ENCODE data around the gene KSR2.

Gene KSR2

DNA sequence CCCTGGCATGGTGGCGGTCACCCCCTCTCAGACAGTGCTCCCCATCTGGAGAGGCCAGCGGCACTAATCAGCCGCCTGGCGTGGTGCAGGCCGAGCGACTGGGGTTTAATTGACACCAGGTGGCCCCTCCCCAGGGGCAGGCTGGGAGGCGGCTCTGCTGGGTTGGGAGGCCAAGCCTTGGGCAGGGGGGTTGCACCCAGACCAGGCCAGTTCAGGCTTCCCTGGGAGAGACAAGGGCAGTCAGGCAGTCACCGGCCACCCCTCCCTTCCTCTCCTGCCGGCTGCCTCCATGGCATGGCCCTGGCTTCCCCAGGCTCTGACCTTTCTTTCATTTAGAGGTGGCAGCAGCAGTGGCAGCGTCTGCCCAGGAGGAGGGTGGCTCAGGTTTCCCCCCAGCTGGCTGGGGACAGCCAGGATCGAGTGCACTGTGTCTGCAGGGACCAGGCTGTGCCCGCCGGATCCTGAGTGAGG is 529.2 kb downstream of the KSR2 start:
- ATAC-seq, result no peak

DNA sequence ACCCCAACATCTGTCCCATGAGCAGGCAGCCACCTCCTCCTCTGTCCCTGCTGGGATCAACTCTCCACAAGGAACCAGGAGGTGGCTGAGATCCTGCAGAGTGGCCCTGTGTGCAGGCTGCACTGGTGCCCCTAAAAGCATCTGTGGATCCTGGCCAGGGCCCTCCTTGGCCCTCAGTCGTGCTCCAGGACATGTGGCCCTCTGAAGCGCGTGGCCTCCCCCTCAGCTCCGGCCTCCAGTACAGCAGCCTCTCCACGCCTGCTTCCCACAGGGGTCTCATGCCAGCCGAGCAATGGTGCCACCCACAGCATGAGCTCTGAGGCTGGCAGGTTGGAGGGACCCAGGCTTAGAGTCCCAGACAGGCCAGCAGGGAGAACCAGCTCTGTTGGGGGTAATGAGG is 530.0 kb downstream of the KSR2 start:
- ATAC-seq, result no peak

DNA sequence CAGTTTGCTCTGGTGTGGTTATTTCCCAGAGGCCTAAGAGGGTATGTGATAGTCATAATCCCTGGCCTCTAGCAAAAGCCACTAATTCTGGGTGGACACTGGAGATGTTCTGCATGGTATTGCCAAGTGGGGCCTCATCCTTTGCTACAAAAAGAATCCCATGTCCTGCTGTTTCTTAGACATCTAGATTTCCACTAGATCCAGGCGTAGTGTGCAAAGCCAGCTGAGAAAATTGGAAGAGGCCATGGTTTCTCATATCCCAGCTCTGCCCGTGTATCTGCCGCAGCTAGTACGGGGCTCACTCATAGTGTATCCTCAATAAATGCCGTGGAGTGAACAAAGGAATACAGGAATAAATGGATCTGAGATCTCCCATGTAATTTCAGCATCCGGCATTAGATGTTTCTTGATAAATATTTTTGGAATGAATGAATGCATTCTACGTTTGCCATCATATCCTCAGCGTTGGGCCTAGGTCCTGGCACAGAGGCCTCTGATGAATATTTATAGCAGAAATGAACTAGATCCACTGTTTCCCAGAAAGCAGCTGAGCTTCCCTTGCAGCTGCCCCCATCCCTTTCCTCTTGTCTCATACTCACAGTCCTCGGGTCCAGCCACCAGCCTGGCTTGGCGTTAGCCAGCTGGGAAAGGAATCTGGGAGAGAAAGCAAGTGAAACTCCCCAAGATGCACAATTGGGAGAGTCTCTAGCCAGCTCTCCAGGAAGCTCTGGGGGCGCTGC is 531.1 kb downstream of the KSR2 start:
- ATAC-seq, result no peak

DNA sequence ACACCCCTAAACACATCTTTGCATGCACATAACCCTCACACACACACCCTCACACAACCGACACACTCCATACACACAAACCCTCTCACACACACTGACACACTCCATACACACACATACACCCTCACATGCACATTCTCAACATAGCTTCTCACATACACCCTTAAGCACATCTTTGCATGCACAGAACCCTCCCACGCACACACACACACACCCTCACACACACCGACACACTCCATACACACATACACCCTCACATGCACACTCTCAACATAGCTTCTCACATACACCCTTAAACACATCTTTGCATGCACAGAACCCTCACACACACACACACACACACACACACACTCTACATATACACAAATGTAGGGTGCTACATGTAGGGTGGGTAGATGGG is 534.9 kb downstream of the KSR2 start:
- no peak for ATAC-seq

DNA sequence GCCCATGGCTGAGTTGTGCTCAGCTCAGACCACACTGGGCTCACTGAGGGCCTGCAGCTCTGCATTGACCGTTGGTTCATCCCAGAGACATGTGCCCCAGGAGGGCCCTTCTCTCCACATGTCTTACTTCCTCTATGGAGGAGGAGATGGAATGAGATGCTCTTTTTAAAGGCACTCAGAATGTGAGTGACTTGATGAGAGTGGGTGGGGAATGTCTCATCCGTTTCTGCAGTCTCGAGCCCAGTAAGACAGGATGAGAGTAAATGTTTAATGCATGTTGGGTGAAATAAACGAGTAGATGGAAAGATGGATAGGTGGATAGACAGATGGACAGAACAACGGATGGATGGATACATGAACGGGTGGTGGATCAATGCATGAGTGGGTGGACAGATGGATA is 538.5 kb downstream of the KSR2 start:
- no peak for ATAC-seq

DNA sequence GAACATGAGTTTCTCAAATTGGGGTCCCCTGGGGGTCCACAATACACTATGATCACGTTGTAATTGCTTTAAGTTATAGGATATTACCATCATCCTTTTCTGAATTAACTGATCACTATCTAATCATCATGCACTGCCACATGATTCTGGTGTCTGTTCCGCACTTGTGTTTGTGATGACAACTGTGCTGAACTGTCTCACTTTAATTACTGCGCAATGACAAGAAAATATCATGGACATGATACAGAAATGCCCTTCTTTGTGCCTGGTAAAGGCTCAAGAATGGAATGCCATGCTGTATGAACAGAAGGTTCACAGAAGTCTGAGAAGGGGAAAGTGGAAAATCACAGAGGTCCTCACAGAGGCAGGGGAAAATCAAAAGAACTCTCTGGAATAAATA is 541.6 kb downstream of the KSR2 start:
- no peak for ATAC-seq

DNA sequence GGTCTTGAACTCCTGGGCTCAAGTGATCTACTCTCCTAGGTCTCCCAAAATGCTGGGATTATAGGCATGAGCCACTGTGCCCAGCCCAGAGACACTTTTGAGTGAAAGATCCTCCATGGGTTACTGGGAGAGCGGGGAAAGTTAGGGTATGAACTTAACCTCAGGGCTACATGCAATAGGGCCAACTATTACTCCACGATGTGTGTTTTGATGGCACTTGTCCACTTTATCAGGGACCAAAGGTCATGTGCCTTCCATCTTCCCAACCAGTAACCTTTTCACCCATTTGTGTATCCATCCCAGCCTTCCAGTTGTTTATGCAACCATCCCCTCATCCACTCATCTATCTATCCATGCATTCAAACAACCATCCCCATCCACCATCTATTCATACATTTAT is 546.8 kb downstream of the KSR2 start:
- no peak for ATAC-seq

DNA sequence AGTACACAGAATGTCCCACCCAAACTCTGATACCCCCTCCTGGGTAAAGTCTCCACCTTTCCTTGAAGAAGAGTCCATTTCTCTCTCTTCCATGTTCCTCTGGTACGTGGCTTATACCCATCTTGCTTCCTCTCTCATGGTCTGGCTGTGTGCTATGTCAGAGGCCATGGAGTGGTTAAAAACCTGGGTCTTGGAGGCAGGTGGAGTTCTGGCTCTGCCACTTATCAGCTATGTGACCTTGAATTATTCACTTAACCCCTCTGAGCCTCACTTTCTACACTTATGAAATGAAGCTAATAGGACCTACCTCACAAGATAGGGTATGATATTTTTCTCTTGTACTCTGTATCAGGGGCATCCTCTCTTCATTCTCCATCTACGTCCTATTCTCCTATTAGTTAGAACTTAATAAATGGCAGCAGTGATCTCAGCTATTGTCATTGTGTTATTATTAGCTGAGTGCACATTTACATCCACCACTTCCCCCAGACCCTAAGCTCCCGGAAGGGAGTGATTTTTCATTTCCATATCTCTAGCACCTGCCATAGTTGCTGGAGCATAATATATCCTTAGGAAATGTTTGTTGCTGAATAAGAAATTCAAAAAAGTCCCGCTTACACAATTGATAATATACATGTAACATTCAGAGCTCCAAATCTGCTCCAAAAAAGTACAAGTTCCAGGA is 547.6 kb downstream of the KSR2 start:
- ATAC-seq, result no peak

DNA sequence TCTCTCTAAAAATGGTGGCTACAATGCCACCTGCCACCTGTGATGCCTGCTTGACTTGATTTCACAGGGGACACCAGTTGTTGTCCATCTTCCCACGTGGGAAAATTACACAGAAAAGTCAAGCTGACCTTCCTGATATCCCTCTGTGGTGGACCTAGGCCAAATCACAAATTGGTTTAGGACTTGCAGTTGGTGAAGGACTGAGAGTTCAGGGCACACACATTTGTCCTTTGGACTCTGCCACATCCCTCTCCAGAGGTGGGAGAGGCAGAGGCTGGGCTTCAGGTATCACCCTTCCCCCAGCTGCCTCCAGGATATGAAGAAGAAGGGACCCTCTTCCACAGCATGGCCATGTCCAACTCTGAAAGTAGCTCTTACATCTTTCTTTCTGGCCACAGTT is 551.8 kb downstream of the KSR2 start:
- no peak for ATAC-seq

DNA sequence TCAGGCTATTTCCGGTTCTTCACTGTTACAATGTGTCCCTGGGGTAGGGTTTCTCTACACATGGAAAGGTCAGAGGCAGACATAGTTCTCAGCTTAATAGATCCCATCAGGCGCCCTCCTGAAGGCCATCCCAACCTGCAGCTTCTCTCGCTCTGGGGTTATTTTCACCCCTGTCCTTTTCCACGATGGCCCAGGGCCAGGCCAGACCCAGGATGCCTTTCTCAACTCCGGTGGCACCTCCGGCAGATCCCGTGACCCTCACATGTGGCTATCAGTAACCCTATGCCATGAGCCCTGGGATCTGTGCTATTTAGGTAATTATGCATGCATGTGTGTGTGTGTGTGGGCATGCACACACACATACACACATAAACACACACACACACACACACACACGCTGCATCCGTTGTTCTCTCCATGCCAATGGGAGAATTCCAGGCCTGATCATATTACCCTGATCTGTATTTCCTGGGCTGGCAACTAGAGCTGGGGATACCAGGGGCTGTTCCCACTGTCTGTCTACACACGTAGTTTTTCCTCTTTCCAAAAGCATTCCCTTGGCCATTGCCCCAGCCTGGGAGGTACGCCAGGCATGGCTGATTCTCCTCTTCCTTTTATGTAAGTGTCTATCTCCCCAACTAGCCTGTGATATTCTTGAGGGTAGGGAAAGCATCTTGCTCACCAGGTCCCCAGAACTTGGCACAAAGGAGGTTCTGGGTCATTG is 556.2 kb downstream of the KSR2 start:
- no peak for ATAC-seq

DNA sequence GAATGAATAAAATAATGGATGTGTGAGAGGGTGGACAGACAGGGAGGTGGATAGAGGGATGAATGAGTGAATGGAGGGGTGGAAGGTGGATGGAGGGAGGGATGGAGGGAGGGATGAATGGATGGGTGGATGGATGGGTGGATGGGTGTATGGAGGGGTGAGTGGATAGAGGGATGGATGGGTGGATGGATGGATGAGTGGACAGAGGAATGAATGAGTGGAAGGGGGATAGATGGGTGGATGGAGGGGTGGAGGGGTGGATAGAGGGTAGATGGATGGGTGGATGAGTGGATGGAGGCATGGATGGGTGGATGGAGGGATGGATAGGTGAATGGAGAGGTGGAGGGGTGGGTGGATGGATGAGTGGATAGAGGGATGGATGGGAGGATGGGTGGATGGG is 559.5 kb downstream of the KSR2 start:
- no peak for ATAC-seq

DNA sequence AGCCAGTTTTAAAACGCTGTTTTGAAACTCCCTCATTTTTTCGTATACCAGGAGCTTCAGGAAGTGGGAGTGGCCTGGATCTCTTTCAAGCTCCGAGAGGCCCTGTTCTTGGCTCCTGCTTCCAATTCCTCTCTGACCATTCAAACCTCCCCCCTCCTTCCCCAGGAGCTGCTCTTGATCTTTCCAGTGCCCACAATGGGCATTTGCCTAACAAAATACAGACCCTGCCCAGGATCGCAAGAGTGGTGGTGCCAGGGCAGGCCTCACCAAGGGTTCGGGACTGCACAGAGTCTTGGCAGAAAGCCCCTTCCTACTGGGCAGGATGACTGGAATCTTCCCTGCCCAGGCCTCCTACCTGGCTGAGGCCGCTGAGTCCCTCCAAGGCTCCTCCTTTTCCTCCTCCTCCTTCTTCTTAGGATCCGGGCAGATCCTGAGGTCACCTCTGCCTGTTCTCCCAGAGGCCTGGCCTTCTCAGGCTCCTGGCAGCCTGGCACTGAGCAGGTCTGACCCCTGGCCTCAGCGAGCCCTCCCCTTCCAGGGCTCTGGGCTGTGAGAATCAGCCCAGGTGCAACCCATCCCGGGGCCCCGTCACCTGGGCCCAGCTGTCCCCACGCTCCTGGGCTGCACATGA is 560.5 kb downstream of the KSR2 start:
- ATAC-seq, result no peak

DNA sequence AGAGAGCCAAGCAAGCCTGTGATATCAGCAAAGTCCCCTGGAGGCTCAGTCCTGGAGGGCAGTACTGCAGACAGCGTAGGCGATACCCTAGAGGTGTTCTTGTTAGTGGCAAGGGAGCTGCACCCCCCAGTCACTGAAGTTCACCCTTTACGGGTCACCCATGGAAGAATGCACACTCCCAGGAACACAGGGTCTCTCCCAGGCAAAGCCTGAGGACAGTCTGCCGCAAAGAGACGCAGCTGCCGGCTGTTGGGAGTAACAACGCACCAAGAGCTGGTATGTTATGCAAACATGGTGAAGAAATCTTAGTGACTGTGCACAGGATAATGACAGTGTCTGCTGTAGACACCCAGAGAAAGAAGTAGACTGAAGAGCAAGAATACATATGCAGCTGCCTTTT is 563.9 kb downstream of the KSR2 start:
- no peak for ATAC-seq

DNA sequence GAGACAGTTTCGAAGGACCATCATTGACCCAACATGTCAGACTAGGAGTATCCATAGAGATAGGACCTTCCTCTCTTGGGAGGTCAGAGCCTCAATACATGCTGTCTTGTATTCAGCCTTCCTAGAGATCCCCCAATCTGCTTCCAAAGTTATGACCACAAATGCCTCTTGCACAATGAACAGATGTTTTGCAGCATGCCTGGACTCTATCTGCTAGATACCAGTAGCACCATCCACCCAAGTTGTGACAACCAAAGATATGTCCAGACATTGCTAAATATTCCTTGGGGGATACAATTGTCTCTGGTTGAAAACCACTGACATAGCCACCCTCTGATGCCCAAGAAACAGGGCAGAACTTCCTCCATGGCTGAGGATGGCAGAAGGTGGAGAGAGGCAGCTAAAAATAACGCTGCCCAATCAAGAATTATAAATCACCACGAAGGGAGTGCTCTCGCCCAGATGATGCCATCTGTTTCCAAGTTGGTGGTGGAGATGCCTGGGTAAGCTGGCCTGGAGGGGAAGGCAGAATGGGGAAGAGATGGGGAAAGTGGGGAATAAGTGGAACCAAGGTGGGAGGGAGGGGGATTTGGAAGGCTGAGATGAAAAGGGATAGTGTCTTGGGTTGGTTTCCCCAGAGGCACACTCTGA is 564.5 kb downstream of the KSR2 start:
- no peak for ATAC-seq

DNA sequence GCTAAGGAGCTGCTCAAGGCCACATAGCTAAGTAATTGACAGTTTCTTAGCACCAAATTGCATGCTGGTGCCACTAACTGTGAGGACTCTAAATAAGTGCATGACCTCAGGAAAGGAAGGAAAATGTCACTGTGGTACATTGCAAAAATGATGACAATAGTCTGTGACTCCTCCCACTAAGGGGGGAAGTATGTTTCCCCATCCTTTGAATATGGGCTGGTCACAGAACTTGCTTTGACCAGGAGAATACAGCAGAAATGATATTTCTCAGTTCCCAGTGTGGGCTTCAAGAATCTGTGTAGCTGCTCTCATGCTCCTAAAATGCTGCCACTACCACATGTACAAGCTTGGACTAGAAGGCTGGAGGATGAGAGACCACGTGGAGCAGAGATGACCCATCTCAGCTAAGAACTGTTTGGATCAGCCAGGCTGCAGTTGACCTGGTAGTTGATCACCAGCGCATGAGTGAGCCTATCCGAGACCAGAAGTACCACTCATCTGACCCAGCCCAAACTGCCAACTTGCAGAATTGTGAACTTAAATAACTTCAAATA is 565.1 kb downstream of the KSR2 start:
- ATAC-seq, result no peak

Data from activated CD4-positive, CD25-positive, alpha-beta regulatory T cell treated with anti-CD3 and anti-CD28 coated beads, Interleukin-2, amount 50 U/mL, for 24 hours (primary cell).